Fibroblast of the aortic adventitia (primary cell): ENCODE results near the gene APIP. TPM values are rescaled to one million over a fixed set of nuclear protein-coding genes. Genes with fewer than 3 reads are reported as not detected.

ENCODE experiments used
- DNase-seq: peaks from one replicate; pipeline ENCODE4 v3.0.0-alpha.2; 2010; ENCODE audit warnings: low read depth
- H3K4me3 ChIP-seq: 2 replicates; pipeline ENCODE4 v1.5.1; 2011; ENCODE audit warnings: low read depth, mild to moderate bottlenecking, control low read depth, low read length, moderate library complexity
- total RNA-seq: library from RNA; depleted of rRNA; stranded (reverse); fragments of >200 nt; gene quantifications from 2 replicates; pipeline ENCODE4 v1.2.3, GENCODE V29; 2012; ENCODE audit warnings: low replicate concordance
- TF ChIP-seq, protein P1 (sequence below): IDR thresholded peaks from 2 replicates; pipeline ENCODE4 v1.5.1; 2011; ENCODE audit warnings: mild to moderate bottlenecking, low read length, control low read depth, inconsistent platforms; ENCODE audit not compliant: insufficient read depth

The APIP gene, protein sequence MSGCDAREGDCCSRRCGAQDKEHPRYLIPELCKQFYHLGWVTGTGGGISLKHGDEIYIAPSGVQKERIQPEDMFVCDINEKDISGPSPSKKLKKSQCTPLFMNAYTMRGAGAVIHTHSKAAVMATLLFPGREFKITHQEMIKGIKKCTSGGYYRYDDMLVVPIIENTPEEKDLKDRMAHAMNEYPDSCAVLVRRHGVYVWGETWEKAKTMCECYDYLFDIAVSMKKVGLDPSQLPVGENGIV
- 24.9 and 32.4 TPM in 2 replicates for total RNA-seq

DNA sequence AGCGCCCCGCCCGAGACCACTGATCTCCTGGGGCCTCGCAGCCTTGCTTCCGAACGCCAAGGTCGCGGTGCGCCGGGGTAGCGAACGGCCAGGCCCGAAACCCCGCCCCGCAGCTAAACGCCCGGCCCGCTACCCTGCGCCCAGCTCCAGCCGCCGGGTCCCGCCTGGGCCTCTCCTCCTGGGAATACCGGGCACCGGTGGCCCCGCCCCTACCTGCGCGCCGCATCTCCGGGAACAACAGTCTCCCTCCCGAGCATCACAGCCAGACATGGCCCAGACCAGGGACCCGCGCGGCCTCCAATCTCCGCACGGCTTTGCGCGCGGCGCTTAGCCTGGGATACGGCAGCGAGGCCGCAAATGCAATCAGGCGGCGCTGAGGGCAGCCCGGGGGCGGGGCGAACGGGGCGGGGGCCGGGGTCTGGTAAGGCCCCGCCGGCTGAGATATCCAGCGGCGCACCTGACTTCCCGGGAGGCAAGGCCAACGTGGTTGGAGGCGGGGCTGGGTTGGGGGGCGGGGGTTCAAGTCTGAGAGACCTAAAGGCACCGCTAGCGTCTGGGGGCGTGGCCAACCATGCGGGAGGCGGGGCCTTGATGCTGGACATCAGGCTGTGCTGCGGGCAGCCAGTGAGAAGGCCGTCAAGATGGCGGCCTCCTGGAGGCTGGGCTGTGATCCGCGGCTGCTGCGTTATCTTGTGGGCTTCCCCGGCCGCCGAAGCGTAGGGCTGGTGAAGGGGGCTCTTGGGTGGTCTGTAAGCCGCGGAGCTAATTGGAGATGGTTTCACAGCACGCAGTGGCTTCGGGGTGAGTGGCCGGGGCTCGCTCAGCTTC is at the start of gene APIP, which contains the start of gene PDHX:
APIP (minus strand) TSS at position 365 of the 828 bp plus-strand sequence; CDS start at position 270, 95 bp downstream.
PDHX (plus strand) TSS at position 604 of the 828 bp plus-strand sequence; CDS start at position 642, 38 bp downstream.
- TF ChIP-seq, protein P1, sequence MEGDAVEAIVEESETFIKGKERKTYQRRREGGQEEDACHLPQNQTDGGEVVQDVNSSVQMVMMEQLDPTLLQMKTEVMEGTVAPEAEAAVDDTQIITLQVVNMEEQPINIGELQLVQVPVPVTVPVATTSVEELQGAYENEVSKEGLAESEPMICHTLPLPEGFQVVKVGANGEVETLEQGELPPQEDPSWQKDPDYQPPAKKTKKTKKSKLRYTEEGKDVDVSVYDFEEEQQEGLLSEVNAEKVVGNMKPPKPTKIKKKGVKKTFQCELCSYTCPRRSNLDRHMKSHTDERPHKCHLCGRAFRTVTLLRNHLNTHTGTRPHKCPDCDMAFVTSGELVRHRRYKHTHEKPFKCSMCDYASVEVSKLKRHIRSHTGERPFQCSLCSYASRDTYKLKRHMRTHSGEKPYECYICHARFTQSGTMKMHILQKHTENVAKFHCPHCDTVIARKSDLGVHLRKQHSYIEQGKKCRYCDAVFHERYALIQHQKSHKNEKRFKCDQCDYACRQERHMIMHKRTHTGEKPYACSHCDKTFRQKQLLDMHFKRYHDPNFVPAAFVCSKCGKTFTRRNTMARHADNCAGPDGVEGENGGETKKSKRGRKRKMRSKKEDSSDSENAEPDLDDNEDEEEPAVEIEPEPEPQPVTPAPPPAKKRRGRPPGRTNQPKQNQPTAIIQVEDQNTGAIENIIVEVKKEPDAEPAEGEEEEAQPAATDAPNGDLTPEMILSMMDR: no peak
- peak; percentile 97 for DNase-seq
- peak within 1 kb of the TSS; percentile 96 for H3K4me3 ChIP-seq

DNA sequence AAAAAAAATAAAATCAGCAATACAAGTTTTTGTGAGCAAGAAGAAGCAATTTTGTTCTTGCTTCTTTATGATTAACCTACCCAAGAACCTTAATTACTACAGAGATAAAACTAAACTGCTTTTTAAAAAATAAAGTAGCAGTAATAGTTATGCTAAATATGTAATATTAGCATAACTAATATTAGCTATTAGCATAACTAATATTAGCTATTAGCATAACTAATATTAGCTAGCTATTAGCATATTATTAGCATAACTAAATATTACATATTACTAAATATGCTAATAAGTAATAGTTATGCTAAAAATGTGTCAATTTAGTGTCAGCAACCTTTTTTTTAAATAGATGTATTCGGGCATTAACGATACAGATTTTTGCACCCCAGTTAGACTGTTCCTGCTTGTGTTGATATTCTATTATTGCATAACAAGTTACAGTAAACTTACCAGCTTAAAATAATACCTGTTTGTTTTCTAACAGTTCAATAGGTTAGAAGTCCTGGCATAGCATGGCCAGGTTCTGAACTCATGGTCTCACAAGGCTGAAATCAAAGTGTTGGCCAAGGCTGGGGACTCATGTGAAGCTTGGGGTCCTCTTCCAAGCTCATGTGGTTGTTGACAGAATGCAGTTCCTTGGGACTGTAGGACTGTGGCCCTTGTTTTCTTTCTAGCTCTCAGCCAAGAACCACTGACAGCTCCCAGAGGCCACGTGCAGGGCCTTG is 48.6 kb upstream of the APIP start:
- H3K4me3 ChIP-seq: no peak overlapping the region
- TF ChIP-seq, protein P1: no peak
- DNase-seq: no peak

DNA sequence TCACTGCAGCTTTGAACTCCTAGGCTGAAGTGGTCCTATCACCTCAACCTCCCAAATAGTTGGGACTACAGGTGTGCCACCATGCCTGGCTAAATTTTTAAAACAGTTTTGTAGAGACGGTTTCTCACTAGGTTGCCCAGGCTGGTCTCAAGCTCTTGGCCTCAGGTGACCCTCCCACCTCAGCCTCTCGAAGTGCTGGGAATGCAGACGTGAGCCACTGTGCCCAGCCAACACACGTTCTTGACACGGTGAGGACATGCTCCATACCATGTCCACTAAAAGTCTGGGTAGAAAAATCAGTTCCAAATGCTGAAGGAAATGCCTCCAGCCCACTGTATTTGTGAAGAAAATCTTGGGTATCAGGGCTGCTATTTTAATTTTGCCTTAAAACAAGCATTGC is 47.2 kb upstream of the APIP start:
- TF ChIP-seq, protein P1: no peak
- DNase-seq: no peak
- H3K4me3 ChIP-seq: no peak overlapping the region

DNA sequence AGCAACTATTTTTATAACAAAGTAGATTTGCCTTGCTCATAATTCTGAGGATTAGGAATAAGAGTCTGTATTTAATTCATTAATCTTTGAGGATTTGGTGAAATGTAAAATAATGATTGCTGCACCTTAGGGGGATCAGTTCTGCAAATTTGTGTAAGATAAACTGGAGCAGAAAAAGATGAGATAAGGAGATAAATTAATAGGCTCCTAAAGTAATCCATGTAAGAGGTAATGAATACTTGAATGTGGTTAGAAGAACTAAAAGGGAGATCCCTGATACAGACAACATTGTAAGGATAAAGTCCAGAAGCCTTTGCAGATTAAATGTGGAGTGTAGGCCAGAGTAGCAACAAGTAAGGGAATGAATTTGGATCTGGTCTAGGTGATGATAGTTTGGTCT is 45.9 kb upstream of the APIP start:
- TF ChIP-seq, protein P1: no peak
- no peak overlapping the region for H3K4me3 ChIP-seq
- DNase-seq: no peak

DNA sequence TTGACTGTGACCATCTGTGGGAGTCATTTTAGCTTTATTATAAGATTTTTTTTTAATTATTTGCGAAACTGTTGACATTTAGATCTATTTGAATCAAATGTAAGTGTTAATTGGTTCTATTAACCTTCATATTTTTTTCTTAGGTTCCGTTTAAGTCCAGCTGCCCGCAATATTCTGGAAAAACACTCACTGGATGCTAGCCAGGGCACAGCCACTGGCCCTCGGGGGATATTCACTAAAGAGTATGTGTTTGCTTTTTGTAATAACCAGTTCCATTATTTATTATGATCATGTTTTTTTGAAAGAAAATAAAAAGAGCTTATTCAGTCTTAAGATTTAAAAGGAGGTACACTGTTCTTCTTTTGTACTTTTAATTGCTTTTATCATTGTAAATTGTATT is 44.1 kb upstream of the APIP start:
- no peak overlapping the region for H3K4me3 ChIP-seq
- DNase-seq: no peak
- TF ChIP-seq, protein P1: no peak

DNA sequence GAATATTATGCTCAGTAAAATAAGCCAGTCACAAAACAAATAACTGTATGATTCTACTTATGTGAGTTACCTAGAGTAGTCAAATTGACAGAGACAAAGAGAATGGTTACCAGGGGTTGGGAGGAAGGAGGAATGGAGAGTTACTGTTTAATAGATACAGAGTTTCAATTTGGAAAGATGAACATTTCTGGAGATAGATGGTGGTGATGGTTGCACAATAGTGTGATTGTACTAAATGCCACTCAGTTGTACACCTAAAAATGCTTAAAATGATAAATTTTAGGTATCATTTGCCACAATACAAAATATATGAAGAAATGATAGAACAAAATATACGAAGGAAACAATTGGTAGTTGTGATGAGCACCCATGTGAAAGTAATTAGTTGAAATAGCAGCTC is 43.6 kb upstream of the APIP start:
- no peak for DNase-seq
- H3K4me3 ChIP-seq: no peak overlapping the region
- TF ChIP-seq, protein P1: no peak
